GM19455 (cell line): Measurements from ENCODE around the gene ST3GAL3.

Experiments used
- ATAC-seq: cut with Tn5 transposase; IDR thresholded peaks from one replicate; pipeline ENCODE4 v1.9.1; 2021; ENCODE audit not compliant: unreplicated experiment

ST3GAL3 gene

GRCh38 chr1:43783671-43784205 lies 76.4 kb downstream of the ST3GAL3 start:
- ATAC-seq, result no peak

- no peak for ATAC-seq
These were observed 79.0 kb downstream of the ST3GAL3 start for GRCh38 chr1:43786201-43786958.

- no peak for ATAC-seq
These were observed 79.6 kb downstream of the ST3GAL3 start for GRCh38 chr1:43786960-43787359.

- ATAC-seq, result no peak
These were observed 82.5 kb downstream of the ST3GAL3 start for GRCh38 chr1:43789604-43790550.

- ATAC-seq, result no peak
These were observed 83.9 kb downstream of the ST3GAL3 start for GRCh38 chr1:43791243-43791642.

GRCh38 chr1:43796111-43796581 lies 88.8 kb downstream of the ST3GAL3 start:
- ATAC-seq, result no peak

GRCh38 chr1:43797891-43798290 lies 90.6 kb downstream of the ST3GAL3 start:
- ATAC-seq, result no peak

GRCh38 chr1:43799656-43800635 lies 92.6 kb downstream of the ST3GAL3 start:
- no peak for ATAC-seq

- no peak for ATAC-seq
These were observed 93.4 kb downstream of the ST3GAL3 start for GRCh38 chr1:43800771-43801170.

GRCh38 chr1:43801203-43801602 lies 93.9 kb downstream of the ST3GAL3 start:
- ATAC-seq, result no peak

GRCh38 chr1:43802356-43802980 lies 95.1 kb downstream of the ST3GAL3 start:
- no peak for ATAC-seq

GRCh38 chr1:43803105-43803504 lies 95.8 kb downstream of the ST3GAL3 start:
- no peak for ATAC-seq

GRCh38 chr1:43803646-43804045 lies 96.3 kb downstream of the ST3GAL3 start:
- no peak for ATAC-seq

- no peak for ATAC-seq
These were observed 97.2 kb downstream of the ST3GAL3 start for GRCh38 chr1:43804569-43804968.

GRCh38 chr1:43805340-43805739 lies 98.0 kb downstream of the ST3GAL3 start:
- no peak for ATAC-seq

- ATAC-seq, result no peak
These were observed 98.8 kb downstream of the ST3GAL3 start for GRCh38 chr1:43806183-43806582.

GRCh38 chr1:43809097-43809673 lies 101.8 kb downstream of the ST3GAL3 start:
- ATAC-seq, result no peak

GRCh38 chr1:43812579-43812978 lies 105.2 kb downstream of the ST3GAL3 start:
- no peak for ATAC-seq

- ATAC-seq, result no peak
These were observed 107.1 kb downstream of the ST3GAL3 start for GRCh38 chr1:43814401-43814800.
